ENCODE data around the gene LEFTY1. TPM values are rescaled to one million over a fixed set of nuclear protein-coding genes. Genes with fewer than 3 reads are reported as not detected.
A peak's percentile ranks its signal among the peaks of the same experiment; 100 is the strongest.

LEFTY1 gene
- total RNA-seq, 1 experiment from 2014 or later = not detected

- DNase-seq (ENCODE audit: low read depth, low spot score) (no peak), ATAC-seq (peak; percentile 3; the same call in 1 of the 2 replicates)
- peak overlapping the region; percentile 96 for H3K27ac ChIP-seq (ENCODE audit: low read length)
- peaks cover 15% of the 10 kb centered on the region; the same call in 1 of the 2 replicates for H3K36me3 ChIP-seq (ENCODE audit: control insufficient read depth, insufficient read depth, low read length)
- peaks cover 17% of the 10 kb centered on the region for H3K4me1 ChIP-seq (ENCODE audit: control insufficient read depth, insufficient read depth, low read length)
- POLR2A ChIA-PET = interaction anchor here (0.6 to 1.3 kb wide), 3 partner anchors 9 to 254 kb away, joined by 3 to 5 read pairs (median 3); no protein-coding TSS in a partner anchor
- no peaks in the 10 kb centered on the region for H3K27me3 ChIP-seq (ENCODE audit: control insufficient read depth, insufficient read depth, low read length)
- no peaks in the 10 kb centered on the region for H3K9me3 ChIP-seq (ENCODE audit: control insufficient read depth, insufficient read depth, low read depth, low read length)
- H3K4me3 ChIP-seq (ENCODE audit: low read depth in 2 of 2, low read length in 2 of 2) = peak overlapping the region; percentile 72 to 99
- in situ Hi-C loops (cut with HindIII; ENCODE audit: low pct_unique_long_range_greater_than_20kb, low sequenced_read_pairs) = no loop called here
- no TSS peak for BruUV-seq (replicated peaks)
- CTCF ChIA-PET = no interaction called here
- intact Hi-C loops (cut with micrococcal nuclease; ENCODE audit: unreplicated experiment) = no loop called here
- TF ChIP-seq CTCF (IDR thresholded peaks at IDR 0.05) (no peak), REST (IDR thresholded peaks at IDR 0.05; ENCODE audit: insufficient read depth in 1 of 2, low read depth in 2 of 2, low read length in 1 of 2) (no peak), SIN3A (IDR thresholded peaks at IDR 0.05; ENCODE audit: borderline replicate concordance, insufficient read depth, low read depth, low read length) (no peak), POLR2AphosphoS5 (IDR thresholded peaks at IDR 0.05; ENCODE audit: low read depth, low read length) (no peak), TCF7L2 (IDR thresholded peaks at IDR 0.05; ENCODE audit: low read depth, low read length) (no peak)
Observed at GRCh38 chr1:225923381-225923691, 34.4 kb upstream of the LEFTY1 start.

- peaks cover 15% of the 10 kb centered on the region; the same call in 1 of the 2 replicates for H3K36me3 ChIP-seq (ENCODE audit: control insufficient read depth, insufficient read depth, low read length)
- intact Hi-C loops (cut with micrococcal nuclease; ENCODE audit: unreplicated experiment) (no loop called here), in situ Hi-C loops (cut with HindIII; ENCODE audit: low pct_unique_long_range_greater_than_20kb, low sequenced_read_pairs) (no loop called here)
- H3K4me3 ChIP-seq (ENCODE audit: low read depth in 2 of 2, low read length in 2 of 2) = no peak overlapping the region; a peak in 1 of 4 replicates
- H3K9me3 ChIP-seq (ENCODE audit: control insufficient read depth, insufficient read depth, low read depth, low read length) = no peaks in the 10 kb centered on the region
- H3K4me1 ChIP-seq (ENCODE audit: control insufficient read depth, insufficient read depth, low read length) = peaks cover 17% of the 10 kb centered on the region
- H3K27me3 ChIP-seq (ENCODE audit: control insufficient read depth, insufficient read depth, low read length) = no peaks in the 10 kb centered on the region
- CTCF ChIA-PET = no interaction called here
- BruUV-seq (replicated peaks) = no TSS peak
- POLR2A ChIA-PET = interaction anchor here (0.6 kb wide), 1 partner anchor 10 kb away, joined by 4 read pairs; no protein-coding TSS in a partner anchor
- DNase-seq (ENCODE audit: low read depth, low spot score) = no peak
- TF ChIP-seq CTCF (IDR thresholded peaks at IDR 0.05) (no peak), TCF7L2 (IDR thresholded peaks at IDR 0.05; ENCODE audit: low read depth, low read length) (no peak), POLR2AphosphoS5 (IDR thresholded peaks at IDR 0.05; ENCODE audit: low read depth, low read length) (no peak), SIN3A (IDR thresholded peaks at IDR 0.05; ENCODE audit: borderline replicate concordance, insufficient read depth, low read depth, low read length) (no peak), REST (IDR thresholded peaks at IDR 0.05; ENCODE audit: insufficient read depth in 1 of 2, low read depth in 2 of 2, low read length in 1 of 2) (no peak)
- no peak for ATAC-seq
- H3K27ac ChIP-seq (ENCODE audit: low read length) = no peak overlapping the region; the same call in 1 of the 2 replicates
Observed at GRCh38 chr1:225921734-225922709, 33.1 kb upstream of the LEFTY1 start.

Data from Panc1 (cell line).